ENCODE results near the gene NELFCD. TPM values are rescaled to one million over a fixed set of nuclear protein-coding genes. Genes with fewer than 3 reads are reported as not detected.
A peak's percentile ranks its signal among the peaks of the same experiment; 100 is the strongest.

Gene NELFCD
- total and polyA plus RNA-seq, 2 donors (not counting 1 experiment from before 2014, with no cell fraction given): 80.2 to 107 TPM

DNA sequence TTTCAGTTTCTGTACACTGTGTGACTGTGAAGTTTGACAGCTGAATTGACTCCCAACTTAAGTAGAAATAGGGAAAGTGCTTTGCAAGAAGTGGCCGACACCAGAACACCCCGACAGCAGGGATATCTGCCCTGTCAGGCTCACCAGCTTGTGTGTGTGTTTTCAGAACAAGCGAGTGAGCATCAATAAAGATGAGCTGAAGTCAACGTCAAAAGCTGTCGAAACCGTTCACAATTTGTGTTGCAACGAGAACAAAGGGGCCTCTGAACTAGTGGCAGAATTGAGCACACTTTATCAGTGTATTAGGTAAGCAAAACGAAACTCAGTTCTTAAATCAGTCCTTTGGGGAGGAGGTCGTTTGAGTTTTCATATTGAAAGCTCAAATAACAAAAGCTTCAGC lies 10.7 kb downstream of the NELFCD start:
- Mint-ChIP-seq H3K4me3 (no peak overlapping the region), H3K27ac (peak overlapping the region; percentile 16), H3K27me3 (no peaks in the 10 kb centered on the region), H3K4me1 (peaks cover 40% of the 10 kb centered on the region), H3K9me3 (ENCODE audit: insufficient read depth) (no peaks in the 10 kb centered on the region)
- 93% methylated on average over 7 of the region's 9 CpGs for WGBS (ENCODE audit: insufficient coverage)
- ATAC-seq (ENCODE audit: low read depth): no peak
- intact Hi-C loops (cut with micrococcal nuclease): loop anchor here (1.0 kb wide), 1 partner anchor 10 kb away; the partner anchor contains the start of gene NELFCD
- H2AFZ ChIP-seq (ENCODE audit: insufficient read depth, low read depth, low read length, poor library complexity, severe bottlenecking): no peak overlapping the region
- POLR2A ChIA-PET: interaction anchor here (0.9 to 1.3 kb wide), 2 partner anchors 10 to 17 kb away, joined by 3 to 5 read pairs; no protein-coding TSS in a partner anchor
- H3K4me3 ChIP-seq (ENCODE audit: control extremely low read depth in 1 of 5, extremely low read depth in 1 of 5, insufficient read depth in 1 of 5, low read depth in 2 of 5, low read length in 4 of 5): no peak overlapping the region
- peaks cover 17 to 30% of the 10 kb centered on the region in 2 donors for H3K4me1 ChIP-seq (ENCODE audit: control insufficient read depth in 2 of 2, insufficient read depth in 2 of 2, low read length in 2 of 2)
- H3K36me3 ChIP-seq (replicated peaks in 1 of 2; ENCODE audit: control extremely low read depth in 1 of 2, control insufficient read depth in 1 of 2, extremely low read depth in 1 of 2, insufficient read depth in 2 of 2, low read length in 1 of 2): peaks cover 5 to 97% of the 10 kb centered on the region in 2 experiments
- no peaks in the 10 kb centered on the region for H3K9me3 ChIP-seq (ENCODE audit: control extremely low read depth in 1 of 3, control insufficient read depth in 2 of 3, insufficient read depth in 1 of 3, low read length in 2 of 3)
- CTCF ChIA-PET: interaction anchor here (1.6 kb wide), 1 partner anchor 9 kb away, joined by 6 read pairs; no protein-coding TSS in a partner anchor
- H3K27me3 ChIP-seq (replicated peaks in 1 of 4; ENCODE audit: control extremely low read depth in 1 of 4, control insufficient read depth in 3 of 4, insufficient read depth in 4 of 4, low read length in 3 of 4): no peaks in the 10 kb centered on the region
- peaks cover 21% of the 10 kb centered on the region for H4K20me1 ChIP-seq (ENCODE audit: control insufficient read depth, insufficient read depth, low read length, poor library complexity, severe bottlenecking)
- no peak overlapping the region for H3K27ac ChIP-seq (ENCODE audit: low read length in 2 of 2)
- peaks cover 19% of the 10 kb centered on the region for H3K79me2 ChIP-seq (ENCODE audit: control insufficient read depth, insufficient read depth, low read length)
- no peak overlapping the region for H3K4me2 ChIP-seq (replicated peaks; ENCODE audit: low read depth, low read length, poor library complexity, severe bottlenecking)
- no peak for DNase-seq
- no peak overlapping the region for H3K9ac ChIP-seq (ENCODE audit: low read length)
- TF ChIP-seq CTCF (IDR thresholded peaks at IDR 0.05): no peak
- TF ChIP-seq EZH2 (IDR thresholded peaks at IDR 0.05; ENCODE audit: borderline replicate concordance, insufficient read depth, low read depth, low read length, poor library complexity, severe bottlenecking): no peak

DNA sequence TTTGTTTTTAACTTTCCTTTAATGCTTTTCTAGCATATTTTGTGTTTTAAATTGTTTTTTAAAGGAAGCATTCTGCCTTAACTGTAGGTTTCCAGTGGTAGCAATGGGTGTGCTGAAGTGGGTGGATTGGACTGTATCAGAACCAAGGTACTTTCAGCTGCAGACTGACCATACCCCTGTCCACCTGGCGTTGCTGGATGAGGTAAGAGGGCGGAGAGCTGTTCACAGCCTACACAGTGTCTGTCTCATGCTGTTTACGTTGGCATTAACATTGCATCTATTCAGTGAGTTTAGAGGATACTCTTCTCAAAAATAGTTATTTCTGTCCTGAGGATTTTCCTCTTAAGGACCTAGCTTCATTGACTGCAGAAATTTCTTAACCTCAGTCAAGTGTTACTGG lies 11.9 kb downstream of the NELFCD start:
- DNase-seq: no peak
- intact Hi-C loops (cut with micrococcal nuclease): loop anchor here (1.0 kb wide), 1 partner anchor 12 kb away; the partner anchor contains the start of gene NELFCD
- WGBS (ENCODE audit: insufficient coverage): 100% methylated on average over 3 of the region's 3 CpGs
- POLR2A ChIA-PET: interaction anchor here (0.6 to 1.8 kb wide), 3 partner anchors 15 to 39 kb away, joined by 3 to 5 read pairs (median 5); partner anchors contain the start of gene ATP5F1E
- Mint-ChIP-seq H3K9me3 (ENCODE audit: insufficient read depth) (no peaks in the 10 kb centered on the region), H3K4me3 (no peak overlapping the region), H3K27me3 (no peaks in the 10 kb centered on the region), H3K27ac (peak overlapping the region; percentile 77), H3K4me1 (peaks cover 43% of the 10 kb centered on the region)
- peaks cover 17% of the 10 kb centered on the region for H3K79me2 ChIP-seq (ENCODE audit: control insufficient read depth, insufficient read depth, low read length)
- H3K4me2 ChIP-seq (replicated peaks; ENCODE audit: low read depth, low read length, poor library complexity, severe bottlenecking): no peak overlapping the region
- ATAC-seq (ENCODE audit: low read depth): no peak
- no peak overlapping the region for H3K9ac ChIP-seq (ENCODE audit: low read length)
- H3K27ac ChIP-seq (ENCODE audit: low read length in 2 of 2): peak overlapping the region in 1 of 2 donors; percentile 37
- H3K4me3 ChIP-seq (ENCODE audit: control extremely low read depth in 1 of 5, extremely low read depth in 1 of 5, insufficient read depth in 1 of 5, low read depth in 2 of 5, low read length in 4 of 5): no peak overlapping the region
- no peak overlapping the region for H2AFZ ChIP-seq (ENCODE audit: insufficient read depth, low read depth, low read length, poor library complexity, severe bottlenecking)
- H3K9me3 ChIP-seq (ENCODE audit: control extremely low read depth in 1 of 3, control insufficient read depth in 2 of 3, insufficient read depth in 1 of 3, low read length in 2 of 3): no peaks in the 10 kb centered on the region
- CTCF ChIA-PET: interaction anchor here (1.2 to 1.6 kb wide), 3 partner anchors 8 to 123 kb away, joined by 5 to 6 read pairs (median 5); no protein-coding TSS in a partner anchor
- no peaks in the 10 kb centered on the region for H3K27me3 ChIP-seq (replicated peaks in 1 of 4; ENCODE audit: control extremely low read depth in 1 of 4, control insufficient read depth in 3 of 4, insufficient read depth in 4 of 4, low read length in 3 of 4)
- TF ChIP-seq CTCF (IDR thresholded peaks at IDR 0.05) (no peak), EZH2 (IDR thresholded peaks at IDR 0.05; ENCODE audit: borderline replicate concordance, insufficient read depth, low read depth, low read length, poor library complexity, severe bottlenecking) (no peak)
- peaks cover 5 to 97% of the 10 kb centered on the region in 2 experiments for H3K36me3 ChIP-seq (replicated peaks in 1 of 2; ENCODE audit: control extremely low read depth in 1 of 2, control insufficient read depth in 1 of 2, extremely low read depth in 1 of 2, insufficient read depth in 2 of 2, low read length in 1 of 2)
- peaks cover 17 to 30% of the 10 kb centered on the region in 2 donors for H3K4me1 ChIP-seq (ENCODE audit: control insufficient read depth in 2 of 2, insufficient read depth in 2 of 2, low read length in 2 of 2)
- peaks cover 24% of the 10 kb centered on the region for H4K20me1 ChIP-seq (ENCODE audit: control insufficient read depth, insufficient read depth, low read length, poor library complexity, severe bottlenecking)
